ENCODE data around the gene ABCD3.

DNA sequence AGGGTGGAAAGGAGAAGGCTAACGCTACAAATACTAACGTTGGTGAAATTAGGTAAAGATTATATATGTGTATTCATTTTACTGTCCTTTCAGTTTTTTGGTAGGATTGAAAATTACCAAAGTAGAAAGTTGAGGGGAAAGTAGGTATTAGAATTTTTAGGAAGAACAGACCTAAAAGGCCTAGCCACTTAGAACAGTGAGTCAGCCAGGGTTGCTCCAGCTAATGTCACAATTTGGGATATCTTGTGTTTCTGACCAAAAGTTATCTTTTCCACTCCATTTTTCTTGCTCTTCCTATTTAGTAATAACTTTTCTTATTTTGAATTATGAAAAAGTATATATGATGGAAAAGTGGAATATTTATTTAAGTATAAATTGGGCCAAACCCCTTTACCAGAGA is 83.2 kb downstream of the ABCD3 start:
- TF ChIP-seq, protein P1, sequence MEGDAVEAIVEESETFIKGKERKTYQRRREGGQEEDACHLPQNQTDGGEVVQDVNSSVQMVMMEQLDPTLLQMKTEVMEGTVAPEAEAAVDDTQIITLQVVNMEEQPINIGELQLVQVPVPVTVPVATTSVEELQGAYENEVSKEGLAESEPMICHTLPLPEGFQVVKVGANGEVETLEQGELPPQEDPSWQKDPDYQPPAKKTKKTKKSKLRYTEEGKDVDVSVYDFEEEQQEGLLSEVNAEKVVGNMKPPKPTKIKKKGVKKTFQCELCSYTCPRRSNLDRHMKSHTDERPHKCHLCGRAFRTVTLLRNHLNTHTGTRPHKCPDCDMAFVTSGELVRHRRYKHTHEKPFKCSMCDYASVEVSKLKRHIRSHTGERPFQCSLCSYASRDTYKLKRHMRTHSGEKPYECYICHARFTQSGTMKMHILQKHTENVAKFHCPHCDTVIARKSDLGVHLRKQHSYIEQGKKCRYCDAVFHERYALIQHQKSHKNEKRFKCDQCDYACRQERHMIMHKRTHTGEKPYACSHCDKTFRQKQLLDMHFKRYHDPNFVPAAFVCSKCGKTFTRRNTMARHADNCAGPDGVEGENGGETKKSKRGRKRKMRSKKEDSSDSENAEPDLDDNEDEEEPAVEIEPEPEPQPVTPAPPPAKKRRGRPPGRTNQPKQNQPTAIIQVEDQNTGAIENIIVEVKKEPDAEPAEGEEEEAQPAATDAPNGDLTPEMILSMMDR (conservative IDR thresholded peaks at IDR 0.05; ENCODE audit: low read length): no peak
- TF ChIP-seq EZH2phosphoT487 (IDR thresholded peaks at IDR 0.05; ENCODE audit: borderline replicate concordance): no peak
